Measurements from ENCODE around the gene CRISPLD2.
A peak's percentile ranks its signal among the peaks of the same experiment; 100 is the strongest.
"Not testable (repeated sequence)": the region's sequence is repeated elsewhere in the genome, so short reads cannot be mapped to it uniquely, and the experiment has no call there.

The CRISPLD2 gene

GRCh38 chr16:84928679-84929420 lies 109.1 kb downstream of the CRISPLD2 start:
- no peak for DNase-seq

- DNase-seq, result peak in 1 of 56 donors; percentile 45
Measured at GRCh38 chr16:84929421-84930297, 109.9 kb downstream of the CRISPLD2 start.

- peak in 2 of 56 donors; percentile 49 to 65 for DNase-seq
Measured at GRCh38 chr16:84930298-84931106, 110.7 kb downstream of the CRISPLD2 start.

GRCh38 chr16:84931107-84931494 lies 111.3 kb downstream of the CRISPLD2 start:
- no peak for DNase-seq

GRCh38 chr16:84931506-84931905 lies 111.7 kb downstream of the CRISPLD2 start:
- DNase-seq, result no peak

GRCh38 chr16:84932681-84933080 lies 112.9 kb downstream of the CRISPLD2 start:
- DNase-seq, result no peak

- DNase-seq, result peak in 43 of 56 donors; percentile 13 to 85 (median 55)
Measured at GRCh38 chr16:84933774-84934631, 114.2 kb downstream of the CRISPLD2 start.

- no peak for DNase-seq
Measured at GRCh38 chr16:84937196-84938005, 117.6 kb downstream of the CRISPLD2 start.

- not testable (repeated sequence) for DNase-seq
Measured at GRCh38 chr16:84938616-84939015, 118.8 kb downstream of the CRISPLD2 start.

- no peak for DNase-seq
Measured at GRCh38 chr16:84940670-84941551, 121.1 kb downstream of the CRISPLD2 start.

- no peak for DNase-seq
Measured at GRCh38 chr16:84941921-84942320, 122.1 kb downstream of the CRISPLD2 start.

GRCh38 chr16:84942786-84943185 lies 123.0 kb downstream of the CRISPLD2 start:
- no peak for DNase-seq

GRCh38 chr16:84943620-84944019 lies 123.8 kb downstream of the CRISPLD2 start:
- no peak for DNase-seq

GRCh38 chr16:84947022-84947421 lies 127.2 kb downstream of the CRISPLD2 start:
- peak in 4 of 56 donors; percentile 9 to 23 (median 14) for DNase-seq

GRCh38 chr16:84947996-84948850 lies 128.4 kb downstream of the CRISPLD2 start:
- no peak for DNase-seq

GRCh38 chr16:84948851-84949610 lies 129.2 kb downstream of the CRISPLD2 start:
- no peak for DNase-seq

Data from amygdala (tissue), 56 donors.